ENCODE data around the gene GZF1.

Gene GZF1

DNA sequence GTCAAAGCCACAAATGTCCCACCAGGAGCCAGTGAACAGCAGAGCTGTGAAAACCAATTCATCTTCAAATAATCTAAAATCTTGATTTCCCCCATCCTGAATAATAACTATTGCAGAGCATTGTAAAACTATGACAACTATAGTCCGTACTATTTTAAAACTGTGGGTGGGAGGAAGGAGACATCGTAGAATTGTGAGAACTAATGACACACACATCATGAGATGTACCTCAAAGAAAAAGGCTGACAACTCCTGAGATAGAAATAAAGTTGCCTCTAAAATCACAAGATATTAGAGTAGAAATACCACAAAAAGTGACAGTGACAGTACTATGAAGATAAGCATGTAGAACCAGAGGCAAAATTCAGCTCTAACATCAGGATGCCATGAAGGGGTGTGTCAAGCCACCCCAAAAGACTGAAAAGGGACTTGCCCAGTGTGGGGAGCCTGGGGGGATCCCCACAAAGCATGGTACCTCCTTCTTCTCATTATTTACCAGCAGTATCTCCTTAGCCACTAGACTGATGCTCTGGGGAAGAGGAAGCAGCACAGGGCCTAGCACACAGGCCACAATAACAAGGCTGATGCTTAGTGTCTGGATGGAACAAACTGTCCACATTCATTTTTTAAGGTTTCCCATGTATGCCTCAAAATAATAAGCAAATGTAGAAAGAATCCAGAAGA, 45.9 kb downstream of the GZF1 start:
- no peak for DNase-seq (ENCODE audit: low spot score)

DNA sequence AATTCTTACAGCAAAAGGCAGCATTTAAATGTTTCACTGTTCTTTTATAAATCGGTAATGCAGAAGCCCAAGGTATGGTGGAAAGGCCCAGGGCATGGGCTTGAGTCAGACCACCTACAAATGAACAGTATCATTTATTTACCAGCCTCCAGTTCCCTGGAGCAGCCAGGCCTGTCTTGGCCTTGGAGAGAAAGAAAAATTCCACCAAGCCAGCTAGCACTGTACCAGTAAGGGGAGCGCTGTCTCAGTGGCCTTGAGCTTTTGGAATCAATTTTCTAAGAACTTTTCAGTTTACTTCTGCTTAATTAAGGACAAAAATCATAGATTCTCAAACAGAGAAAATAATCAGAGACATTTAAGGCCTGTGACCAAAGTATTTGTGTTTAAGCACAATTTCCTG, 47.0 kb downstream of the GZF1 start:
- DNase-seq (ENCODE audit: low spot score), result no peak

DNA sequence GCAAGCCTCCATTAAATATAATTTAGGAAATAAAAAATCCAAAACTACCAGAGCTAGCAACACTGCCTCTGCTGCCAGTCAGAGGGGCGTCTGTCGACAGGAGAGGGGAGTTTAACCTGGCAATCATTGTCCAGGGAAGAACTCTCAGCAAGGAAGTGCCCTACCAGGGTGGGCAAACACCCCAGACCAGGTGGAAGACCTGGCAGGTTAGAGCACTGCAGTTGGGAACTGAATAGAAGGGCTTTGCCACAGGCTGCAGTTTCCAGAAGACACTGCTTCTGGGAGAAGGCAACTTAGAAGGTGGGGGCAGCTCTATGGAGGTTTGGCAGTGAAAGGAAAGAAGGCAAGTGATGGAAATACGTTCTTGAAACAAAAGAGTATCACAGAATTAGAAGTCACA, 47.8 kb downstream of the GZF1 start:
- no peak for DNase-seq (ENCODE audit: low spot score)

GRCh38 chr20:23410916-23411695, 49.1 kb downstream of the GZF1 start:
- DNase-seq (ENCODE audit: low spot score), result no peak

- peak; percentile 24 for DNase-seq (ENCODE audit: low spot score)
Measured at GRCh38 chr20:23412026-23412425, 50.0 kb downstream of the GZF1 start.

- DNase-seq (ENCODE audit: low spot score), result no peak
Measured at GRCh38 chr20:23413862-23414422, 52.0 kb downstream of the GZF1 start.

DNA sequence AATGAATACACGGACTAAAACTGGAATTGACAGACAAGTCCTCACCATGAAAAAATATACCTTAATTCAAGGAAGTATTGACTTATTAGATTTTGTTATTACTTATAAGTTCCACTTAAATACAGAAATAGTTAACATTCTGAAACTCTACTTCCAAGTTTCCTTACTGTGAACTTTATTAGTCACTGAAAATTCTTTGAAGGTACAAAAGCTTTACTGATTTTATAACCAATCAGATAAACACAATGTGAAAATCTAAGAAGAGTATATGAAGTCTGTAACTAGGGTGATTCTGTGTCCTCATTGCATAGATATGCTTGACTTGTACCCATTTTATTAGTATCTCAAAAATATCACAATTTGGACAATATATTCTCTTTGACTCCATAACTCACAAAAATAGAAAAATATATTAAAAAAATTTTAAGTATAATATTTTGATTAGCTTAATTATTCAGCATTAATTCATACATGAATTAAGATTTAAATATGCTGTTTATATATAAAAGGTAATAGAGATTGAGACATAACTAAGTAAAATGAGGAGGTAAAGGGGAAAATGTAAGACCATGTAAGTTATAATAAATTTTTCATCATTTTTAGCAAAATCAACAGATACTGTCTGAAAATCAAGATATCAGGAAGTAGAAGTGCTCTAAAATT, 52.7 kb downstream of the GZF1 start:
- DNase-seq (ENCODE audit: low spot score), result no peak

GRCh38 chr20:23415555-23415954, 53.6 kb downstream of the GZF1 start:
- DNase-seq (ENCODE audit: low spot score), result no peak

GRCh38 chr20:23415959-23416583, 54.1 kb downstream of the GZF1 start:
- no peak for DNase-seq (ENCODE audit: low spot score)

- DNase-seq (ENCODE audit: low spot score), result no peak
Measured at GRCh38 chr20:23417861-23418260, 55.9 kb downstream of the GZF1 start.

- no peak for DNase-seq (ENCODE audit: low spot score)
Measured at GRCh38 chr20:23419657-23419994, 57.6 kb downstream of the GZF1 start.

DNA sequence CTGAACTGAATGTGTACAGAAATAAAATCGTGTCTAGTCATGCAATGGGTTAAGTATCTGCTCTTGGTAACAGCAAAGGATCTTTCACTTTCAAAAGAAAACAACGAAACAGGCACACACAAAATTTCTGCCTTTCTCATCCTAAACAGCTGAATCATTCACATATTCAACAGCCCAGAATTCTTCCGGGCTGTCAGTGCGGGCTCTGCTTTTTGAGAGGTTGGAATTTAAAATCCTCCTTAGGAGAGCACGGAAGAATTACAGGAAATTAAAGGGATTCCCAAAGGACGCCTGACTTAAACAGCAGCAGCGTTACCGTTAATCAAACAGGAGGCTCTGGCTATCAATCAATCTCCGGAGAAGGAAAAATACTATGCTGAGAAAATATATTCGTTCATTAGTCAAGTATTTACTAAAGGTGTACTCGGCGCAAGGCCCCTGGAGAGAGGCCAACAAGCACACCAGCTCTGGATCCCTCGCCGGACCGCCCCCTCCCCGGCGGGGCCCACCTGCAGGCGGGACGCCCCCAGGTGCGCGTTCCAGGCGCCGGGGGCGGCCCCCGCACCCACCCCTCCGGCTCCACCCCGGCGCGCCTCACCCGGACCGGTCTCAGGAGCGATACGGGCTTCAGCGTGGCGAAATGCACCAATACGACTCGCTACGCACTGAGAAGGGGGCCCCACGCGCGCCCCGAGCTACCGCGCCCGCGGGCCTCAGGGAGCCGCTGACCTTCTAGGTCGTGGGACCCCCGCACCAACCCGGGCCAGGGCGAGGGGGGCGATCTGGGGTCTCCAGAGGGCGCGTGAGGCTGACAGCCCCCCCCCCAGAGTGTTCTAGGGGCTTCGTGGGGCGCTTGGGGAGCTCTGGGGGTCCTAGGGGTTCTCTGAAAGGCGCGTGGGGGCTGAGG, 58.3 kb downstream of the GZF1 start:
- peak; percentile 46 for DNase-seq (ENCODE audit: low spot score)

- DNase-seq (ENCODE audit: low spot score), result peak; percentile 92
Measured at GRCh38 chr20:23420943-23421931, 59.3 kb downstream of the GZF1 start, which contains the start of gene NAPB. NAPB (minus strand) TSS chr20:23421488; CDS start chr20:23421402, 86 bp downstream.

Measured in HuH-7 (cell line).